ENCODE results near the gene L3MBTL3. TPM values are rescaled to one million over a fixed set of nuclear protein-coding genes. Genes with fewer than 3 reads are reported as not detected.

Gene L3MBTL3
- total RNA-seq, 1 experiment from 2014 or later, result 9.4 TPM

- DNase-seq (ENCODE audit: low read depth), result no peak
Observed at GRCh38 chr6:130183271-130184222, 165.2 kb downstream of the L3MBTL3 start.

DNA sequence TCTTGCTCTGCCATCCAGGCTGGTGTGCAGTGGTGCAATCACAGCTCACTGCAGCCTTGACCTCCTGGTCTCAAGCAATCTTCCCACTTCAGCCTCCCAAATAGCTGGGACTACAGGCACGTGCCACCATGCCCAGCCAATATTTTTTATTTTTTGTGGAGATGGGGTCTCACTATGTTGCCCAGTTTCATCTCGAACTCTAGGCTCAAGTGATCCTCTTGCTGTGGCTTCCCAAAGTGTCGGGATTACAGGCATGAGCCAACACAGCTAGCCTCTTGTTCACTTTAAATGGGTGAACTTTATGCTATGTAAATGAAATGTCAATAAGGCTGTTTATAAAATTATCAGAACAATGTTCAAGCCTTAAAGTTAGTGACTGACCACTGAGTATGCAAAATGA is 167.3 kb downstream of the L3MBTL3 start:
- no peak for DNase-seq (ENCODE audit: low read depth)

- DNase-seq (ENCODE audit: low read depth), result no peak
Observed at GRCh38 chr6:130187335-130188206, 169.2 kb downstream of the L3MBTL3 start.

GRCh38 chr6:130188207-130188899 is 170.0 kb downstream of the L3MBTL3 start:
- DNase-seq (ENCODE audit: low read depth), result no peak

DNA sequence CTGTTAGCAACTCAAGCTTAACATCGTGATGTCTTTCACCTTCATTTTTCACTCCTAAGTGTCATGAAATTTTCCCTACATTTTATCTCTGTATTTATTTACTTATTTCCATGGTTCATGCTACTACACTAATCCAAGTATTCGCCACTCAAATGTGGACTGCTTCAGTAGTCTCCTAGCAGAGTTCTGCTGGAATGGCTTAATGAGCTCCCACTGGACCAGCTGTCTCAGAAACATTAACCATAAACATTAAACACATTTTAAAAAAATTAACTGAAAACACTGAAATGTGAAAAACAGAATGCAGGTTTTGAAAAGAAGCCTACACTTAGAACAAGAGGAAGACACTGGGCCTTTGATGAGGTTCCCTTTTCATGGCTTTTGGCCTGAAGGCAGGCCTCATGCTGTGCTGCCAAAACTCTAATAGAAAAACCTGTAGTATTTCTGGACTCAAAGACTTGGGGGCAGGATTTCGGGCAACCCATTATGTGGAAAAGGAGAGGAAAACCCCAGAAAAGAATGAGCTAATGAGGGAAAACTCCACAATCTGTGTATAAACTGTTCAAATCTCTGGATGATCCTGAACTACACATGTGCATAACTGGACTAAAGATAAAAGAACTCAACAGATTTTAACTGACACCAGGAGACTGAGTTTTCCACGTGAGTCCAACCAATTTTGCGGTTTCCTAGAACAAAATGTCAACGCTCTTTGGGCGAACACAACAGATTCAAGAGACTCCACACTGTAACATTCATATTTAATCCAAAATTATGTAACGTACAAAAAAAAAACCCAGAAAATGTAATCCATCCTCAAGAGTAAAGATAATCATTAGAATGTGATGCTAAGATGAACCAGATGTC is 171.4 kb downstream of the L3MBTL3 start:
- no peak for DNase-seq (ENCODE audit: low read depth)

Other genes starting within 250 kb of the L3MBTL3 start
- gene TMEM244, start 157.3 kb upstream of the L3MBTL3 start, total RNA-seq (2014; rRNA removed; shearing (Covaris generic)), result not detected in 2 replicates
- gene SAMD3, start 204.4 kb downstream of the L3MBTL3 start, total RNA-seq (2014; rRNA removed; shearing (Covaris generic)), result 2.8 and 4.2 TPM in 2 replicates

All from M059J (cell line).